H9 (cell line): ENCODE results near the gene PPP5C. TPM values are rescaled to one million over a fixed set of nuclear protein-coding genes. Genes with fewer than 3 reads are reported as not detected.
"Not testable (repeated sequence)": the region's sequence is repeated elsewhere in the genome, so short reads cannot be mapped to it uniquely, and the experiment has no call there.

ENCODE experiments used
- DNase-seq: peaks from one replicate; pipeline ENCODE4 v3.0.0-alpha.2; 2017
- H2AFZ ChIP-seq: one replicate; pipeline ENCODE4 v1.6.1; 2013; ENCODE audit warnings: mild to moderate bottlenecking, low read length, control low read depth, moderate library complexity
- H2AK5ac ChIP-seq: 2 replicates; pipeline ENCODE4 v1.6.1; 2013; ENCODE audit warnings: low read length, control low read depth, mixed read lengths; ENCODE audit not compliant: insufficient read length
- H2BK120ac ChIP-seq: one replicate; pipeline ENCODE4 v1.6.1; 2013; ENCODE audit warnings: low read depth, mild to moderate bottlenecking, low read length, control low read depth, inconsistent platforms; ENCODE audit not compliant: poor library complexity, severe bottlenecking
- H2BK12ac ChIP-seq: 2 replicates; pipeline ENCODE4 v1.6.1; 2013; ENCODE audit warnings: low read length, control low read depth, mixed read lengths, low read depth; ENCODE audit not compliant: insufficient read length
- H2BK15ac ChIP-seq: 2 replicates; pipeline ENCODE4 v1.6.1; 2013; ENCODE audit warnings: low read depth, low read length, control low read depth
- H2BK20ac ChIP-seq: one replicate; pipeline ENCODE4 v1.6.1; 2013; ENCODE audit warnings: low read depth, mild to moderate bottlenecking, low read length, control low read depth, inconsistent platforms; ENCODE audit not compliant: poor library complexity, severe bottlenecking
- H2BK5ac ChIP-seq: 2 replicates; pipeline ENCODE4 v1.6.1; 2013; ENCODE audit warnings: low read length, control low read depth, mixed read lengths; ENCODE audit not compliant: insufficient read length
- H3K14ac ChIP-seq: 2 replicates; pipeline ENCODE4 v1.6.1; 2013; ENCODE audit warnings: low read length, control low read depth; ENCODE audit not compliant: insufficient read depth
- H3K18ac ChIP-seq: 2 replicates; pipeline ENCODE4 v1.6.1; 2013; ENCODE audit warnings: low read depth, mild to moderate bottlenecking, mixed read lengths, low read length, control low read depth; ENCODE audit not compliant: insufficient read length
- H3K23ac ChIP-seq: 2 replicates; pipeline ENCODE4 v1.6.1; 2013; ENCODE audit warnings: low read length, control low read depth, mixed read lengths, low read depth; ENCODE audit not compliant: insufficient read length
- H3K23me2 ChIP-seq: 2 replicates; pipeline ENCODE4 v1.6.1; 2013; ENCODE audit warnings: low read depth, mild to moderate bottlenecking, mixed read lengths, low read length, control low read depth; ENCODE audit not compliant: insufficient read length, poor library complexity, severe bottlenecking
- H3K27ac ChIP-seq: 2 replicates; pipeline ENCODE4 v1.5.1; 2013; ENCODE audit warnings: low read length, control low read depth, mixed read lengths, low read depth; ENCODE audit not compliant: insufficient read length
- H3K27me3 ChIP-seq: 2 replicates; pipeline ENCODE4 v1.6.1; 2013; ENCODE audit warnings: low read length, control low read depth, inconsistent platforms; ENCODE audit not compliant: insufficient read depth
- H3K4ac ChIP-seq: 2 replicates; pipeline ENCODE4 v1.6.1; 2013; ENCODE audit warnings: low read depth, mild to moderate bottlenecking, control low read depth, inconsistent platforms, low read length, moderate library complexity
- H3K4me1 ChIP-seq: 2 replicates; pipeline ENCODE4 v1.6.1; 2013; ENCODE audit warnings: low read length, control low read depth, inconsistent platforms; ENCODE audit not compliant: insufficient read depth
- H3K4me2 ChIP-seq: 2 replicates; pipeline ENCODE4 v1.6.1; 2013; ENCODE audit warnings: low read length, control low read depth, mixed read lengths; ENCODE audit not compliant: insufficient read length, insufficient read depth
- H3K56ac ChIP-seq: 2 replicates; pipeline ENCODE4 v1.6.1; 2013; ENCODE audit warnings: low read depth, mild to moderate bottlenecking, mixed read lengths, low read length, control low read depth; ENCODE audit not compliant: insufficient read length
- H3K79me1 ChIP-seq: 2 replicates; pipeline ENCODE4 v1.6.1; 2013; ENCODE audit warnings: low read depth, mild to moderate bottlenecking, moderate library complexity, low read length, control low read depth, inconsistent platforms; ENCODE audit not compliant: insufficient read depth, poor library complexity, severe bottlenecking
- H3K79me2 ChIP-seq: 2 replicates; pipeline ENCODE4 v1.6.1; 2013; ENCODE audit warnings: low read length, control low read depth, inconsistent platforms; ENCODE audit not compliant: insufficient read depth
- H3K9ac ChIP-seq: 2 replicates; pipeline ENCODE4 v1.6.1; 2013; ENCODE audit warnings: low read length, control low read depth, mixed read lengths; ENCODE audit not compliant: insufficient read length; ENCODE audit errors: extremely low read depth
- H3K9me3 ChIP-seq: one replicate; pipeline ENCODE4 v1.6.1; 2013; ENCODE audit warnings: low read depth, low read length, inconsistent platforms; ENCODE audit not compliant: control insufficient read depth
- H3T11ph ChIP-seq: one replicate; pipeline ENCODE4 v1.6.1; 2013; ENCODE audit warnings: mild to moderate bottlenecking, low read length, control low read depth, inconsistent platforms
- H4K20me1 ChIP-seq: one replicate; pipeline ENCODE4 v1.6.1; 2013; ENCODE audit not compliant: control insufficient read depth, insufficient read length, insufficient read depth
- H4K5ac ChIP-seq: 2 replicates; pipeline ENCODE4 v1.6.1; 2013; ENCODE audit warnings: low read depth, mild to moderate bottlenecking, mixed read lengths, low read length, control low read depth; ENCODE audit not compliant: insufficient read length
- H4K8ac ChIP-seq: replicated peaks from 2 replicates; pipeline ENCODE4 v1.6.1; 2013; ENCODE audit warnings: low read length, control low read depth, mixed read lengths, low read depth; ENCODE audit not compliant: insufficient read length
- H4K91ac ChIP-seq: 2 replicates; pipeline ENCODE4 v1.6.1; 2013; ENCODE audit warnings: low read depth, mild to moderate bottlenecking, moderate library complexity, mixed read lengths, low read length, control low read depth; ENCODE audit not compliant: insufficient read length
- H3K27ac Mint-ChIP-seq, 3 experiments: 2 replicates in 2 of 3; 3 replicates in 1 of 3; pipeline ENCODE4 v1.8.0; 2020 to 2021; ENCODE audit warnings: mixed read lengths in 3 of 3, mild to moderate bottlenecking in 1 of 3, moderate library complexity in 1 of 3
- H3K27me3 Mint-ChIP-seq: 2 replicates; pipeline ENCODE4 v1.8.0; 2021; ENCODE audit warnings: low read depth, mild to moderate bottlenecking, moderate library complexity, mixed read lengths
- H3K36me3 Mint-ChIP-seq, 3 experiments: 2 replicates in 2 of 3; 3 replicates in 1 of 3; pipeline ENCODE4 v1.8.0; 2020 to 2021; ENCODE audit warnings: low read depth in 3 of 3, mixed read lengths in 3 of 3; ENCODE audit not compliant: insufficient read depth in 1 of 3
- H3K4me1 Mint-ChIP-seq, 2 experiments: 2 replicates each; pipeline ENCODE4 v1.8.0; 2020; ENCODE audit warnings: mixed read lengths in 2 of 2
- H3K4me3 Mint-ChIP-seq, 2 experiments: 2 replicates in 1 of 2; 3 replicates in 1 of 2; pipeline ENCODE4 v1.8.0; 2020 to 2021; ENCODE audit warnings: mild to moderate bottlenecking in 2 of 2, mixed read lengths in 2 of 2, moderate library complexity in 1 of 2
- H3K9me3 Mint-ChIP-seq, 2 experiments: 2 replicates in 1 of 2; 3 replicates in 1 of 2; pipeline ENCODE4 v1.8.0; 2020; ENCODE audit warnings: mild to moderate bottlenecking in 2 of 2, mixed read lengths in 2 of 2, moderate library complexity in 1 of 2
- WGBS: extraction: QIAGEN DNeasy Blood & Tissue Kit; methylation state at CpG from one replicate; pipeline ENCODE4 v1.1.7; 2013; ENCODE audit warnings: missing lambda C conversion rate, low lambda C conversion rate, mixed read lengths; ENCODE audit not compliant: insufficient read length; ENCODE audit errors: extremely low coverage; 5-methylcytosine and 5-hydroxymethylcytosine counted together
- total RNA-seq: library from RNA; stranded (reverse); gene quantifications from 2 replicates; pipeline ENCODE4 v1.2.1, GENCODE V29; 2021
- TF ChIP-seq, protein P1 (sequence below): fragments of 200-600 bp; sonication (generic); conservative IDR thresholded peaks from 3 replicates; pipeline ENCODE4 v1.8.0; 2021; ENCODE audit warnings: antibody characterized with exemption, mild to moderate bottlenecking

Gene PPP5C
- total RNA-seq, 1 experiment from 2014 or later = 108 TPM

- Histone ChIP-seq H3K27me3 (no peaks in the 10 kb centered on the region), H2BK120ac (no peak overlapping the region), H2BK15ac (no peak overlapping the region), H3K4me1 (no peaks in the 10 kb centered on the region), H3K27ac (no peak overlapping the region), H3K9me3 (no peaks in the 10 kb centered on the region), H2BK20ac (no peak overlapping the region), H2BK5ac (no peak overlapping the region), H2BK12ac (no peak overlapping the region), H3K56ac (no peak overlapping the region), H3K9ac (no peak overlapping the region), H3K4ac (no peak overlapping the region), H3K14ac (no peak overlapping the region), H3K79me1 (no peaks in the 10 kb centered on the region), H3K4me2 (no peak overlapping the region), H4K8ac (no peak overlapping the region), H4K5ac (no peak overlapping the region), H3T11ph (no peak overlapping the region), H3K23me2 (no peaks in the 10 kb centered on the region), H4K91ac (no peak overlapping the region), H2AFZ (no peak overlapping the region), H3K23ac (no peak overlapping the region), H4K20me1 (no peaks in the 10 kb centered on the region), H2AK5ac (no peak overlapping the region), H3K18ac (no peak overlapping the region), H3K79me2 (no peaks in the 10 kb centered on the region)
- DNase-seq = no peak
- no CpG with 5 or more reads among the region's 6 CpGs for WGBS
- H3K36me3 Mint-ChIP-seq = no peaks in the 10 kb centered on the region
- H3K9me3 Mint-ChIP-seq = no peaks in the 10 kb centered on the region; a peak in 1 of 5 replicates
- peaks cover 0 to 4% of the 10 kb centered on the region in 2 experiments; a peak in 2 of 4 replicates for H3K4me1 Mint-ChIP-seq
- TF ChIP-seq, protein P1, sequence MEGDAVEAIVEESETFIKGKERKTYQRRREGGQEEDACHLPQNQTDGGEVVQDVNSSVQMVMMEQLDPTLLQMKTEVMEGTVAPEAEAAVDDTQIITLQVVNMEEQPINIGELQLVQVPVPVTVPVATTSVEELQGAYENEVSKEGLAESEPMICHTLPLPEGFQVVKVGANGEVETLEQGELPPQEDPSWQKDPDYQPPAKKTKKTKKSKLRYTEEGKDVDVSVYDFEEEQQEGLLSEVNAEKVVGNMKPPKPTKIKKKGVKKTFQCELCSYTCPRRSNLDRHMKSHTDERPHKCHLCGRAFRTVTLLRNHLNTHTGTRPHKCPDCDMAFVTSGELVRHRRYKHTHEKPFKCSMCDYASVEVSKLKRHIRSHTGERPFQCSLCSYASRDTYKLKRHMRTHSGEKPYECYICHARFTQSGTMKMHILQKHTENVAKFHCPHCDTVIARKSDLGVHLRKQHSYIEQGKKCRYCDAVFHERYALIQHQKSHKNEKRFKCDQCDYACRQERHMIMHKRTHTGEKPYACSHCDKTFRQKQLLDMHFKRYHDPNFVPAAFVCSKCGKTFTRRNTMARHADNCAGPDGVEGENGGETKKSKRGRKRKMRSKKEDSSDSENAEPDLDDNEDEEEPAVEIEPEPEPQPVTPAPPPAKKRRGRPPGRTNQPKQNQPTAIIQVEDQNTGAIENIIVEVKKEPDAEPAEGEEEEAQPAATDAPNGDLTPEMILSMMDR = no peak
- H3K27me3 Mint-ChIP-seq = peaks cover 9% of the 10 kb centered on the region
- H3K27ac Mint-ChIP-seq = no peak overlapping the region; a peak in 1 of 7 replicates
- H3K4me3 Mint-ChIP-seq = no peak overlapping the region
Observed at GRCh38 chr19:46435009-46435408, 88.1 kb downstream of the PPP5C start.

DNA sequence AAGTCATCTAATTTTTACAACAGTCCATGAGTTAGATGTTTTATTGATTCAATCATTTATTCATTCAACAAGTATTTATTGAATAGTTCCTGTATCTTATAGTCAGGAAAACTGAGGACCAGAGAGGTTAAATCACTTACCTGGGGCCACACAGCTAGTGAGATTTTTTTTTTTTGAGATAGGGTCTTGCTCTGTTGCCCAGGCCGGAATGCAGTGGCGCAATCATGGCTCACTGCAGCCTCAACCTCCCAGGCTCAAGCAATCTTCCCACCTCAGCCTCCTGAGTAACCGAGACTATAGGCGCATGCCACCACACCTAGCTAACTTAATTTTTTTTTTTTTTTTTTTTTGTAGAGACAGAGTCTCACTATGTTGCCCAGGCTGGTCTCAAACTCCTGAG, 88.8 kb downstream of the PPP5C start:
- not testable (repeated sequence) for H3K23me2 ChIP-seq, H2AK5ac ChIP-seq, H3K23ac ChIP-seq, H3K4me1 Mint-ChIP-seq, H3K4me3 Mint-ChIP-seq, H3K27me3 Mint-ChIP-seq, DNase-seq, H3K79me1 ChIP-seq, H2BK5ac ChIP-seq, H3K4ac ChIP-seq, H4K8ac ChIP-seq, H2BK120ac ChIP-seq, H4K91ac ChIP-seq, H3K27me3 ChIP-seq, H3K9me3 Mint-ChIP-seq, H2AFZ ChIP-seq, H3K27ac ChIP-seq, H2BK15ac ChIP-seq, H4K20me1 ChIP-seq, H3K56ac ChIP-seq, H2BK20ac ChIP-seq, H3T11ph ChIP-seq, H3K14ac ChIP-seq, H3K18ac ChIP-seq, H3K9ac ChIP-seq, H2BK12ac ChIP-seq, H4K5ac ChIP-seq, H3K79me2 ChIP-seq, H3K4me1 ChIP-seq, H3K36me3 Mint-ChIP-seq, H3K4me2 ChIP-seq, H3K9me3 ChIP-seq, H3K27ac Mint-ChIP-seq
- no CpG with 5 or more reads among the region's 4 CpGs for WGBS
